ENCODE data around the gene AHCYL1.

DNA sequence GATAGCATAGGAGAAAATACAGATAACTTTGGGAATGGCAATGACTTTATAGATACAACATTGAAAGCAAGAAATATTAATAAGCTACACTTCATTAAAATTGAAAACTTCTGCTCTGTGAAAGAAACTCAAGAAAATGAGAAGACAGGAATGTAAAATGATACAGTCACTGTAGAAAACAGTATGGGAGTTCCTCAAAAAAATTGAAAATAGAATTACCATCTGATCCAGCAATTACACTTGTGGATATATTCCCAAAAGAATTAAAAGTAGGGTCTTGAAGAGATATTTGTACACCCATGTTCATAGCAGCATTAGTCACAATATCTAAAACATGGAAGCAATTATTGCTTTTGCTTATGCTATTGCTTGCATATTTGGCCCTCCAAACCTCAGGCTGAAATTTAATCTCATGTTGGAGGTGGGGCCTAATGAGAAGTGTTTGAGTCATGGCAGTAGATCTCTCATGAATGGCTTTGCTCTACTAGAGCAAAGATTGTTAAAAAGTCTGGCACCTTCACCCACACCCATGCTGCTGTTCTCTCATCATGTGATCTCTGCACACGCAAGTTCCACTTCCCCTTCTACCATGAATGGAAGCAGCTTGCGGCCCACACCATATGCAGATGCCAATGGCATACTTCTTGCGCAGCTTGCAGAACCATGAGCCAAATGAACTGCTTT, 15.3 kb upstream of the AHCYL1 start:
- TF ChIP-seq SRF (IDR thresholded peaks at IDR 0.05; ENCODE audit: low read depth, low read length) (no peak), JUND (IDR thresholded peaks at IDR 0.05; ENCODE audit: low read length) (no peak), EZH2 (IDR thresholded peaks at IDR 0.05; ENCODE audit: low read depth, low read length, severe bottlenecking) (no peak), SIN3A (conservative IDR thresholded peaks at IDR 0.05 in 1 of 2, IDR thresholded peaks at IDR 0.05 in 1 of 2; ENCODE audit: low read depth in 1 of 2, low read length in 2 of 2) (no peak)
- TF ChIP-seq, protein P1, sequence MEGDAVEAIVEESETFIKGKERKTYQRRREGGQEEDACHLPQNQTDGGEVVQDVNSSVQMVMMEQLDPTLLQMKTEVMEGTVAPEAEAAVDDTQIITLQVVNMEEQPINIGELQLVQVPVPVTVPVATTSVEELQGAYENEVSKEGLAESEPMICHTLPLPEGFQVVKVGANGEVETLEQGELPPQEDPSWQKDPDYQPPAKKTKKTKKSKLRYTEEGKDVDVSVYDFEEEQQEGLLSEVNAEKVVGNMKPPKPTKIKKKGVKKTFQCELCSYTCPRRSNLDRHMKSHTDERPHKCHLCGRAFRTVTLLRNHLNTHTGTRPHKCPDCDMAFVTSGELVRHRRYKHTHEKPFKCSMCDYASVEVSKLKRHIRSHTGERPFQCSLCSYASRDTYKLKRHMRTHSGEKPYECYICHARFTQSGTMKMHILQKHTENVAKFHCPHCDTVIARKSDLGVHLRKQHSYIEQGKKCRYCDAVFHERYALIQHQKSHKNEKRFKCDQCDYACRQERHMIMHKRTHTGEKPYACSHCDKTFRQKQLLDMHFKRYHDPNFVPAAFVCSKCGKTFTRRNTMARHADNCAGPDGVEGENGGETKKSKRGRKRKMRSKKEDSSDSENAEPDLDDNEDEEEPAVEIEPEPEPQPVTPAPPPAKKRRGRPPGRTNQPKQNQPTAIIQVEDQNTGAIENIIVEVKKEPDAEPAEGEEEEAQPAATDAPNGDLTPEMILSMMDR (IDR thresholded peaks at IDR 0.05; ENCODE audit: control extremely low read depth in 1 of 3, insufficient read depth in 1 of 3, low read depth in 1 of 3, low read length in 3 of 3) = no peak

Data from H1 (cell line).